Aorta (tissue), 4 donors: Measurements from ENCODE around the gene SRRM2. TPM values are rescaled to one million over a fixed set of nuclear protein-coding genes. Genes with fewer than 3 reads are reported as not detected.

Experiments used
- polyA plus RNA-seq, 2 donors: library from polyadenylated mRNA; stranded (reverse); fragments of 200-250 nt; gene quantifications; one replicate each; pipeline ENCODE4 v1.2.3, GENCODE V29; 2013
- total RNA-seq, 2 donors: library from RNA; stranded (reverse); fragmentation: NEBNext Ultra II Directional; extraction: Animal tissue kit (Norgen Biotek cat#: 25700); gene quantifications; one replicate each; pipeline ENCODE4 v1.2.1, GENCODE V29; 2021
- donor health status: healthy with polysubstance abuse.
- donor health status: Bipolar disorder and iron deficiency.
- donor health status: DM: no; HTN: no; CAD: no.
- donor health status: DM: yes; HTN: yes; CAD: no.

Gene SRRM2
- total and polyA plus RNA-seq, 4 donors: 194 to 946 (median 634) TPM

Other genes starting within 250 kb of the SRRM2 start
- 100 to 1,000 TPM; 116 to 119 TPM for gene ATP6V0C, start 238.7 kb upstream of the SRRM2 start, total RNA-seq
- gene ATP6V0C, start 238.7 kb upstream of the SRRM2 start, polyA plus RNA-seq: 100 to 1,000 TPM in 1 of 2 donors, 10 to 100 TPM in 1; 67.9 to 108 TPM
- 10 to 100 TPM; 22.0 to 44.6 TPM for gene AMDHD2, start 232.3 kb upstream of the SRRM2 start, total RNA-seq
- gene AMDHD2, start 232.3 kb upstream of the SRRM2 start, polyA plus RNA-seq: 10 to 100 TPM; 19.5 to 48.6 TPM
- gene CEMP1, start 221.2 kb upstream of the SRRM2 start, total RNA-seq: not detected
- 1 to 10 TPM in 1 of 2 donors, under 1 TPM in 1; 0.38 to 1.2 TPM for gene CEMP1, start 221.2 kb upstream of the SRRM2 start, polyA plus RNA-seq
- gene PDPK1, start 214.6 kb upstream of the SRRM2 start, total RNA-seq: 10 to 100 TPM; 43.0 to 46.4 TPM
- 10 to 100 TPM; 12.7 to 17.9 TPM for gene PDPK1, start 214.6 kb upstream of the SRRM2 start, polyA plus RNA-seq
- gene KCTD5, start 70.1 kb upstream of the SRRM2 start, total RNA-seq: 10 to 100 TPM; 14.3 to 15.5 TPM
- gene KCTD5, start 70.1 kb upstream of the SRRM2 start, polyA plus RNA-seq: 10 to 100 TPM in 1 of 2 donors, 1 to 10 TPM in 1; 9.7 to 13.0 TPM
- 1 to 10 TPM; 1.3 to 2.2 TPM for gene PRSS27, start 32.4 kb upstream of the SRRM2 start, total RNA-seq
- gene PRSS27, start 32.4 kb upstream of the SRRM2 start, polyA plus RNA-seq: 1 to 10 TPM; 1.4 to 1.6 TPM
- 100 to 1,000 TPM; 146 to 174 TPM for gene ELOB, start 24.6 kb downstream of the SRRM2 start, total RNA-seq
- gene ELOB, start 24.6 kb downstream of the SRRM2 start, polyA plus RNA-seq: 100 to 1,000 TPM; 368 to 843 TPM
- not detected for gene PRSS33, start 34.9 kb downstream of the SRRM2 start, total RNA-seq
- gene PRSS33, start 34.9 kb downstream of the SRRM2 start, polyA plus RNA-seq: under 1 TPM in 1 of 2 donors, not detected in 1; 0.08 TPM
- gene PRSS41, start 45.8 kb downstream of the SRRM2 start, total RNA-seq: not detected
- gene PRSS41, start 45.8 kb downstream of the SRRM2 start, polyA plus RNA-seq: not detected
- gene PRSS21, start 64.6 kb downstream of the SRRM2 start, total RNA-seq: not detected
- gene PRSS21, start 64.6 kb downstream of the SRRM2 start, polyA plus RNA-seq: not detected
- gene ZG16B, start 77.7 kb downstream of the SRRM2 start, total RNA-seq: under 1 TPM in 1 of 2 donors, not detected in 1; 0.48 TPM
- 1 to 10 TPM in 1 of 2 donors, not detected in 1; 4.8 TPM for gene ZG16B, start 77.7 kb downstream of the SRRM2 start, polyA plus RNA-seq
- not detected for gene PRSS22, start 105.5 kb downstream of the SRRM2 start, total RNA-seq
- 1 to 10 TPM in 1 of 2 donors, under 1 TPM in 1; 0.31 to 1.5 TPM for gene PRSS22, start 105.5 kb downstream of the SRRM2 start, polyA plus RNA-seq
- gene FLYWCH2, start 130.6 kb downstream of the SRRM2 start, total RNA-seq: 10 to 100 TPM; 11.5 to 14.6 TPM
- gene FLYWCH2, start 130.6 kb downstream of the SRRM2 start, polyA plus RNA-seq: 10 to 100 TPM; 18.8 to 32.6 TPM
- 10 to 100 TPM; 40.6 to 72.4 TPM for gene FLYWCH1, start 159.3 kb downstream of the SRRM2 start, total RNA-seq
- 100 to 1,000 TPM in 1 of 2 donors, 10 to 100 TPM in 1; 24.2 to 103 TPM for gene FLYWCH1, start 159.3 kb downstream of the SRRM2 start, polyA plus RNA-seq
- gene KREMEN2, start 211.6 kb downstream of the SRRM2 start, total RNA-seq: not detected
- not detected for gene KREMEN2, start 211.6 kb downstream of the SRRM2 start, polyA plus RNA-seq
- gene PAQR4, start 216.7 kb downstream of the SRRM2 start, total RNA-seq: 1 to 10 TPM; 4.0 to 5.7 TPM
- gene PAQR4, start 216.7 kb downstream of the SRRM2 start, polyA plus RNA-seq: 1 to 10 TPM; 1.5 to 2.6 TPM
- gene PKMYT1, start 227.8 kb downstream of the SRRM2 start, total RNA-seq: 1 to 10 TPM; 1.5 to 2.4 TPM
- gene PKMYT1, start 227.8 kb downstream of the SRRM2 start, polyA plus RNA-seq: 1 to 10 TPM; 1.1 to 2.4 TPM